Smooth muscle cell (in vitro differentiated cells): ENCODE results near the gene DOCK2. TPM values are rescaled to one million over a fixed set of nuclear protein-coding genes. Genes with fewer than 3 reads are reported as not detected.

Experiments
- DNase-seq: peaks from one replicate; lab custom pipeline; 2025; ENCODE audit not compliant: unreplicated experiment; lab: John Stamatoyannopoulos, UW
- H2AFZ ChIP-seq: fragments of 200-600 bp; sonication (generic); 2 replicates; pipeline ENCODE4 v1.6.0; 2016; ENCODE audit warnings: antibody characterized with exemption, low read depth, mild to moderate bottlenecking
- H3F3A ChIP-seq: fragments of 200-600 bp; sonication (generic); 2 replicates; pipeline ENCODE4 v1.6.0; 2017; ENCODE audit warnings: antibody characterized with exemption, low read depth
- H3K27ac ChIP-seq: fragments of 200-600 bp; sonication (generic); 2 replicates; pipeline ENCODE4 v1.5.1; 2016; ENCODE audit warnings: low read depth, mild to moderate bottlenecking
- H3K27me3 ChIP-seq: fragments of 200-600 bp; sonication (generic); 2 replicates; pipeline ENCODE4 v1.6.1; 2016; ENCODE audit warnings: low read depth, mild to moderate bottlenecking
- H3K36me3 ChIP-seq: fragments of 200-600 bp; sonication (generic); 2 replicates; pipeline ENCODE4 v1.5.1; 2016; ENCODE audit warnings: low read depth
- H3K4me1 ChIP-seq: fragments of 200-600 bp; sonication (generic); 2 replicates; pipeline ENCODE4 v1.5.1; 2016; ENCODE audit warnings: low read depth
- H3K4me2 ChIP-seq: fragments of 200-600 bp; sonication (generic); 2 replicates; pipeline ENCODE4 v1.6.0; 2016; ENCODE audit warnings: mild to moderate bottlenecking
- H3K4me3 ChIP-seq: fragments of 200-600 bp; sonication (generic); 2 replicates; pipeline ENCODE4 v1.5.1; 2016; ENCODE audit warnings: mild to moderate bottlenecking
- H3K79me2 ChIP-seq: fragments of 200-600 bp; sonication (generic); 2 replicates; pipeline ENCODE4 v1.6.0; 2016; ENCODE audit warnings: low read depth, mild to moderate bottlenecking
- H3K9ac ChIP-seq: fragments of 200-600 bp; sonication (generic); 2 replicates; pipeline ENCODE4 v1.6.0; 2016; ENCODE audit warnings: low read depth
- H3K9me3 ChIP-seq: fragments of 200-600 bp; sonication (generic); replicated peaks from 2 replicates; pipeline ENCODE4 v1.5.1; 2016; ENCODE audit warnings: low read depth
- H4K20me1 ChIP-seq: fragments of 200-600 bp; sonication (generic); 2 replicates; pipeline ENCODE4 v1.6.0; 2016; ENCODE audit warnings: low read depth
- CTCF ChIP-seq: fragments of 200-600 bp; sonication (generic); IDR thresholded peaks from 2 replicates; pipeline ENCODE4 v1.5.1; 2017; ENCODE audit warnings: borderline replicate concordance, mild to moderate bottlenecking, antibody characterized with exemption; ENCODE audit not compliant: insufficient read depth, poor library complexity, severe bottlenecking
- WGBS: methylation state at CpG from one replicate; pipeline ENCODE4 v1.1.7; 2016; ENCODE audit warnings: low lambda C conversion rate; 5-methylcytosine and 5-hydroxymethylcytosine counted together
- polyA plus RNA-seq: library from polyadenylated mRNA; unstranded; fragments of >200 nt; fragmentation: Nextera tagmentation; extraction: Ambion mirVana; gene quantifications from 2 replicates; pipeline ENCODE4 v1.2.1, GENCODE V29; 2016
- total RNA-seq: library from RNA; depleted of rRNA; stranded (reverse); fragments of >200 nt; gene quantifications from 2 replicates; pipeline ENCODE4 v1.2.3, GENCODE V29; 2014

The DOCK2 gene
- total and polyA plus RNA-seq, 2 experiments from 2014 or later: 0.73 to 3.0 TPM

DNA sequence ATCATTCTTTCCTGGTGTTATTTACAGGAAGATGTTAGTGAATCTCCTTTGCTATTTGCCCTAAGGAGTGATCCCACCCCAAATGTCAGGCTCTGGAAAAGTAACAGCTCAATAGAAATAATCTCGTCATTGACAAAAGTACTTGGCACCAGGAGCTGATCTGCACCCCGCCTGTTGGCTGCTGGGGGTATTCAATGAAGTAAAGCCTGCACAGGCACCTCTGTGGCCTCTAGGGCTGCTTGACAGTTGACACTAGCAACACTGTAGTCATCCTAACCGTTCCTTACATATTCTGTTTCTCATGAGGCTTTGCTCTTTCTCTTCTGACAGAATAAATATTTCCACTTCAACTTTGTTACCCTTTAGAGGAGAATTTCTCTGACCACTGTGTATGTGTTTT, 103.4 kb downstream of the DOCK2 start:
- no peak overlapping the region for H3K4me2 ChIP-seq
- H3K27me3 ChIP-seq: no peaks in the 10 kb centered on the region
- no peaks in the 10 kb centered on the region for H4K20me1 ChIP-seq
- no peaks in the 10 kb centered on the region for H3F3A ChIP-seq
- no peak overlapping the region for H3K27ac ChIP-seq
- no peaks in the 10 kb centered on the region for H3K9me3 ChIP-seq
- no peak for TF ChIP-seq CTCF
- no peaks in the 10 kb centered on the region for H3K79me2 ChIP-seq
- no peak for DNase-seq
- H3K9ac ChIP-seq: no peak overlapping the region
- H2AFZ ChIP-seq: no peak overlapping the region
- H3K4me1 ChIP-seq: no peaks in the 10 kb centered on the region
- 79% methylated on average over 3 of the region's 3 CpGs for WGBS
- H3K4me3 ChIP-seq: no peak overlapping the region
- no peaks in the 10 kb centered on the region for H3K36me3 ChIP-seq

DNA sequence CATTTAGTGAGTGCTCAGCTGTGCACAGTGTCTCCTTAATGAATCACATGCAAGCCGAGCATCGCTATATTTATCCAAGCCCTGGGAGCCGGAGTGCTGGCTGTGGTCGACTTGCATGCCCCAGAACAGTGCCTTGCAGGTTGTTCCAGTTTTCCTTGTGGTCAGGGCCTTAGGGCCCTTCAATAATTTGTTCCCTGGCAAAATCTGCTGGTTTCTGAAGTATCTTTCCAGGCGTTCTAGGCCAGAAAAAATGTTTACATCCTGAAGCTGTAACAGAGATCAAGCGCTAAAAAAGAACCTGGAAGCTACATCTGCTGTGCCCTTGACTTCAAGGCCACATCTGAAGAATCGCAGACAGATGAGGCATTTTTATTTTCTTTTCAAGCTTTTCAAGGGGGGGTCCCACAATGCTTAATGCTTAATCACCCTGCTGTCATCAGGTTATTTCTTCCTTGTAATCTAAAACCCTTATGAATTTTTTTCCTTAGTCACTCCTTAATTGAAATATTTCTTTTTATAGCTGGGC, 105.8 kb downstream of the DOCK2 start:
- Histone ChIP-seq H3K4me2 (no peak overlapping the region), H3K36me3 (no peaks in the 10 kb centered on the region), H3K27me3 (no peaks in the 10 kb centered on the region), H3K4me1 (no peaks in the 10 kb centered on the region), H3K79me2 (no peaks in the 10 kb centered on the region), H3K4me3 (no peak overlapping the region), H3K9me3 (no peaks in the 10 kb centered on the region), H4K20me1 (no peaks in the 10 kb centered on the region), H3K27ac (peak overlapping the region; percentile 24), H3K9ac (no peak overlapping the region), H3F3A (peaks cover 5% of the 10 kb centered on the region), H2AFZ (no peak overlapping the region)
- no peak for DNase-seq
- TF ChIP-seq CTCF: no peak
- 41% methylated on average over 7 of the region's 7 CpGs for WGBS

DNA sequence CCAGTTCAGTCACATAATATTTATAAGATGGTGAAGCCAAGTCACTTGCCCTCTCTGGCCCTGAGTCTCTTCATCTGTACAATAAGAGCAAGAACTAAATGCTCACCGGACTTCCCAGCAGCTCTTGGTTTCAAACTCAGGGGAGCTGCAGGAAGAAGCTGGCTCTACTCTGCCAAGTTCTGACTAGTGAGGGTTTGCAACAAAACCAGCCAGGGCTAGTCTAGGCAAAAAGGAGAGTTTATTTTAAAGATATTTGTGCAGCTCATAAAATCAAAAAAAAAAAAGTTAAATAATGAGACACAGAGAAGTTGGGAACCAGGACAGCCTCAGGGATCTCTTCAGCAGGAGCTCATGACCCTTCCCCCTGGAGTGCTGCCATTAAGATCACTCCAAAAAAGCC, 107.3 kb downstream of the DOCK2 start:
- no peaks in the 10 kb centered on the region for H3K9me3 ChIP-seq
- no peaks in the 10 kb centered on the region for H3K4me1 ChIP-seq
- no peak overlapping the region for H3K4me2 ChIP-seq
- H3K4me3 ChIP-seq: no peak overlapping the region
- H3K79me2 ChIP-seq: no peaks in the 10 kb centered on the region
- H3K9ac ChIP-seq: no peak overlapping the region
- 86% methylated on average over 1 of the region's 1 CpG for WGBS
- TF ChIP-seq CTCF: no peak
- H3K36me3 ChIP-seq: no peaks in the 10 kb centered on the region
- no peak for DNase-seq
- no peaks in the 10 kb centered on the region for H4K20me1 ChIP-seq
- no peak overlapping the region for H2AFZ ChIP-seq
- H3F3A ChIP-seq: peaks cover 5% of the 10 kb centered on the region
- peak overlapping the region; percentile 74 for H3K27ac ChIP-seq
- H3K27me3 ChIP-seq: no peaks in the 10 kb centered on the region

GRCh38 chr5:169745441-169746146, 108.5 kb downstream of the DOCK2 start:
- Histone ChIP-seq H3K27me3 (peaks cover 4% of the 10 kb centered on the region), H3K4me1 (no peaks in the 10 kb centered on the region), H4K20me1 (no peaks in the 10 kb centered on the region), H3K36me3 (no peaks in the 10 kb centered on the region), H3F3A (peaks cover 5% of the 10 kb centered on the region), H3K9ac (peak overlapping the region; percentile 52), H3K79me2 (no peaks in the 10 kb centered on the region), H2AFZ (no peak overlapping the region), H3K9me3 (no peaks in the 10 kb centered on the region), H3K4me3 (no peak overlapping the region), H3K4me2 (peak overlapping the region; percentile 47), H3K27ac (peak overlapping the region; percentile 74)
- no peak for TF ChIP-seq CTCF
- DNase-seq: no peak
- 44% methylated on average over 6 of the region's 6 CpGs for WGBS
